AG04449 (cell line): ENCODE data around the gene MRAS.

Experiments
- CTCF ChIA-PET: fragments of 350-600 bp; formaldehyde crosslinking; extraction: SDS; loops from one replicate; lab custom pipeline; 2021; ENCODE audit warnings: antibody characterized with exemption; lab: Yijun Ruan, JAX
- POLR2A ChIA-PET: fragments of 400-600, 350-600 bp; formaldehyde crosslinking; extraction: SDS; loops from one replicate; lab custom pipeline; 2020; ENCODE audit warnings: antibody characterized with exemption, inconsistent platforms; lab: Yijun Ruan, JAX
- DNase-seq: peaks from one replicate; pipeline ENCODE4 v3.0.0-alpha.2; 2010; ENCODE audit warnings: low read depth, low spot score
- H3K4me3 ChIP-seq: 2 replicates; pipeline ENCODE4 v1.5.1; 2011; ENCODE audit warnings: low read depth, mild to moderate bottlenecking, control low read depth, low read length
- TF ChIP-seq, protein P1 (sequence below): IDR thresholded peaks from one replicate; pipeline ENCODE4 v1.5.1; 2011; ENCODE audit warnings: mild to moderate bottlenecking, moderate library complexity, low read length, control low read depth, inconsistent platforms; ENCODE audit not compliant: insufficient read depth; ENCODE audit errors: missing control alignments

Gene MRAS

DNA sequence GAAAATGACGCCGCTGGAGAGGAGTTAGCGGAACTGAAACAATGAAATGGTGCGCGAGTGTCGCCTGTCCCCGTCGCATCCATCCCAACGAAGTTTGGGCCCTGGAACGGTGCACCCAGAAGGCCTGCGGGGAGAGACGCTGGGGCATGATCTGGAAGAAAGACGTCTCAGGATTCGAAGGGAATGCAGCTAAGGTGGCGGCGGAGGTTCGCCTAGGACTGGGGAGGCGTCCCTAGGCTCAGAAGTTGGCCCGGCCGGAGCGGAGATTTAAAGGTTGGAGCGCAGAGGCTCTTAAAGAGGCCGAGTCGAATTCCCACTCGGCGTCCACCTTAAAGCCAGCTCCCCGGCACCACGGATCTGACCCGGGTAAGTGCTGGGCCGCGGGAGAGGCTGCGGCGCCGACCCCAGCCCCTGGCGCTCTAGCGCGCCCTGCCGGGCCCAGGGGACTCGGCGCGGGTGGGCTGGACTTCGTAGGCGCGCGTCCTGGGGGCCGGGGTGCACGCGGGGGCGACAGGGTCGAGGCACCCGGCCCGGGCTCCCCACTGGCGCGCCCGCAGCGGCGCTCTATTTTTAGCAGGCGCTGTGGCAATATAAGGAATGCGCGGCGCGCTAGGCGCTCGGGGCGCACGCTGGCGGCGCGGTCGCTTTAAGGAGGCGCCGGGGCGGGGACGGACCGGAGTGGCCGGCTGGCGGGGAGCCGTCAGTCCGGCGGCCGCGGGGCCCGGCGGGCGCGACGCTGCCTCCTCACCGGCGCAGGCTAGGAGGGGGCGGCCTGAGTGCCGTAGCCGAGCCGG is at the start of gene MRAS:
Gene MRAS, plus strand, starts transcription at position 620 of the 794 bp plus-strand sequence. CDS start 24,305 bp downstream, outside the sequence.
- POLR2A ChIA-PET, result interaction anchor here (0.6 to 1.0 kb wide), 2 partner anchors 42 to 174 kb away, joined by 3 to 4 read pairs; partner anchors contain the start of gene DBR1
- peak within 1 kb of the TSS; percentile 74 for H3K4me3 ChIP-seq
- CTCF ChIA-PET, result interaction anchor here (0.9 to 4.3 kb wide), 6 partner anchors 9 to 567 kb away, joined by 4 to 31 read pairs (median 6); no protein-coding TSS in a partner anchor
- TF ChIP-seq, protein P1, sequence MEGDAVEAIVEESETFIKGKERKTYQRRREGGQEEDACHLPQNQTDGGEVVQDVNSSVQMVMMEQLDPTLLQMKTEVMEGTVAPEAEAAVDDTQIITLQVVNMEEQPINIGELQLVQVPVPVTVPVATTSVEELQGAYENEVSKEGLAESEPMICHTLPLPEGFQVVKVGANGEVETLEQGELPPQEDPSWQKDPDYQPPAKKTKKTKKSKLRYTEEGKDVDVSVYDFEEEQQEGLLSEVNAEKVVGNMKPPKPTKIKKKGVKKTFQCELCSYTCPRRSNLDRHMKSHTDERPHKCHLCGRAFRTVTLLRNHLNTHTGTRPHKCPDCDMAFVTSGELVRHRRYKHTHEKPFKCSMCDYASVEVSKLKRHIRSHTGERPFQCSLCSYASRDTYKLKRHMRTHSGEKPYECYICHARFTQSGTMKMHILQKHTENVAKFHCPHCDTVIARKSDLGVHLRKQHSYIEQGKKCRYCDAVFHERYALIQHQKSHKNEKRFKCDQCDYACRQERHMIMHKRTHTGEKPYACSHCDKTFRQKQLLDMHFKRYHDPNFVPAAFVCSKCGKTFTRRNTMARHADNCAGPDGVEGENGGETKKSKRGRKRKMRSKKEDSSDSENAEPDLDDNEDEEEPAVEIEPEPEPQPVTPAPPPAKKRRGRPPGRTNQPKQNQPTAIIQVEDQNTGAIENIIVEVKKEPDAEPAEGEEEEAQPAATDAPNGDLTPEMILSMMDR, result peak; percentile 41
- DNase-seq, result no peak

DNA sequence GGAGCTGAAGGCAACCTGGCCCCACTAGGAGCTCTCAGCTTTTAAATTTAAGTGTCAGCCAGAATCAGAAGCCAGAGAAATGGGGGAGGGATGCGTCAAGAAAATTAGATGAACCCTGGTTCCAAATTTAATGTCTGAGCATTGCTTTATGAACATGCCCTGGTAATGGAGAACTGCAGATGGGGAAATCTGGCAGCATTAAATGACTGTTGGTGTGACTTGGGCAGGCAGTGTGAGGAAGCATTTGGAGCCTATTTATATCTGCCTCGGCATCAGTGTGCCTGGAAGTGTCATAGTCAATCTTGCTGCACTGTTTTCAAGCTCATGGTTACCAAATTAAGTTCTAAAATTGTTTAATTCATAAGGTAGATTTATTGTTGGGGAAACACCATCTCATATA is 47.7 kb upstream of the MRAS start:
- ChIA-PET CTCF (no interaction called here), POLR2A (interaction anchor here (0.7 kb wide), 1 partner anchor 1659 kb away, joined by 4 read pairs; no protein-coding TSS in a partner anchor)
- no peak overlapping the region for H3K4me3 ChIP-seq
- TF ChIP-seq, protein P1, result no peak
- DNase-seq, result no peak

DNA sequence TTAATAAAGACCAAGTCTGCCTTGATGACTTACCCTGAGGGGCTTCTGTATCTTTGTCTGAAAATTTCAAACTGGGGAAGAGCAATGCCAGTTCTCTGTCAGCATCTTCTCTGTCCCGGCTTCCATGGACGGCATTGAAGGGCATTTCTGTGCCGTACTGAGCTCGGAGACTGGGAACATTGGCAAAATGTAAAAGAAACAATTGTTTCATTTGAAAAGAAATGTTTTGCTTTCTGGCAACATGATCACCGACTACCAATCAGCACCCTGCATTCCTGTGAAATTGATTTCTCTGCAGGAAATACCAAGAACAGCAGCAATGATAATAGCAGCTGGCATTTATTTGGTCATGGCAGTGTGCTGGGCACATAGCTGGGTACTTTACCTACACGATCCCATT is 44.9 kb upstream of the MRAS start:
- no peak for DNase-seq
- TF ChIP-seq, protein P1, result no peak
- no peak overlapping the region for H3K4me3 ChIP-seq
- ChIA-PET POLR2A (no interaction called here), CTCF (interaction anchor here (0.5 kb wide), 1 partner anchor 23 kb away, joined by 4 read pairs; no protein-coding TSS in a partner anchor)

DNA sequence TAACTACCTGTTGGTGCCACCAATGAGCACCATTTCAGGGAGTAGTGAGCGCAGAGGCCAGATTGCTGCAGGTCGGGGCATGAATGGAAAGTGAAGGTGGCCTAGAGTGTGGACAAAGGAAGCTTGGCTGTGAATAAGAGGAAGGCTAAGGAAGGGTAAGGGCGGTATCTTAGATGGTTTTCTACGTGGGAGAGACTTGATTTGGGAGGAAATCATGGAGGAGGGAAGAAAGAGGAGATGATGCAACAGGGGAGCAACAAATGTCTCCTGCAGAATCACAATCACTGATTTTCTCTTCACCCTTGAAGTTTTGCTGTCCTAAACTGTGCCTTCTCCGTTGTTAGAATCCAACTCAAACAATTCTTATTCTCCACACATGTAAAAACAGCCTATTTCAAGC is 40.5 kb upstream of the MRAS start:
- TF ChIP-seq, protein P1, result no peak
- H3K4me3 ChIP-seq, result no peak overlapping the region
- POLR2A ChIA-PET, result no interaction called here
- DNase-seq, result no peak
- CTCF ChIA-PET, result interaction anchor here (0.8 kb wide), 2 partner anchors 16 to 615 kb away, joined by 3 read pairs; no protein-coding TSS in a partner anchor

DNA sequence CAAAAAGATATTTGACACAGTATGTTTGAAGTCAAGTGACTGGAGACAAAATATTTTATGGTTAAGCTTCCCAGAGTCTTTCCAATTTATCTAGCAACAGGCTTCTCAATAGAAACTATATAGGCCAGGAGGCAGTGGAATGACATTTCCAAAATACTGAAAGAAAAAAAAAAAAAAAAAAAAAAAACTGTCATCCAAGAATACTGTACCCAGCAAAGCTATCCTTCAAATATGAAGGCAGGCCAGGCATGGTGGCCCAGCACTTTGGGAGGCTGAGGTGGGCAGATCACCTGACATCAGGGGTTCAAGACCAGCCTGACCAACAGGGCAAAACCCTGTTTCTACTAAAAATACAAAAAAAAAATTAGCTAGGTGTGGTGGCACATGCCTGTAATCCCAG is 39.6 kb upstream of the MRAS start:
- no peak overlapping the region for H3K4me3 ChIP-seq
- ChIA-PET POLR2A (no interaction called here), CTCF (no interaction called here)
- TF ChIP-seq, protein P1, result no peak
- no peak for DNase-seq

DNA sequence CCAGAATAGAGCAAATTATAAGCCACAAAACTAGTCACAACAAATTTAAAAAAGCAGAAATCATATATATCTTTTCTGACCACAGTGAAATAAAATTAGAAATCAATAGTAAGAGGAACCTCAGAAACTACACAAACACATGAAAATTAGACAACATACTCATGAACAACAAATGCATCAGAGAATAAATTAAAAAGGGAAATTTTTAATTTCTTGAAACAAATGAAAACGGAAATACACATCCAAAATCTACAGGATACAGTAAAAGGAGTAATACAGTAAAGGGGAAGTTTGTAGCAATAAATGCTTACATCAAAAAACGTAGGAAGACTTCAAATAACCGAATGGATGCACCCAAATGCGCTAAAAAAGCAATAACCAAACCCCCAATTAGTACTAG is 37.9 kb upstream of the MRAS start:
- TF ChIP-seq, protein P1, result no peak
- DNase-seq, result no peak
- ChIA-PET CTCF (no interaction called here), POLR2A (no interaction called here)
- no peak overlapping the region for H3K4me3 ChIP-seq
